Measurements from ENCODE around the gene NFIC.

- TF ChIP-seq JUND (IDR thresholded peaks at IDR 0.05; ENCODE audit: low read depth, low read length) (no peak), NR2C1 (IDR thresholded peaks at IDR 0.05) (no peak), WRNIP1 (IDR thresholded peaks at IDR 0.05; ENCODE audit: borderline replicate concordance, low read depth, low read length) (no peak), EZH2 (IDR thresholded peaks at IDR 0.05; ENCODE audit: borderline replicate concordance, control insufficient read depth, low read depth, low read length) (no peak), STAT1 (conservative IDR thresholded peaks at IDR 0.05) (no peak), ELK1 (IDR thresholded peaks at IDR 0.05; ENCODE audit: low read depth, low read length) (no peak), ZBTB40 (IDR thresholded peaks at IDR 0.05; ENCODE audit: borderline replicate concordance) (no peak), EED (IDR thresholded peaks at IDR 0.05; ENCODE audit: low read depth) (no peak), MXI1 (IDR thresholded peaks at IDR 0.05; ENCODE audit: low read depth, low read length) (no peak), POLR2A (IDR thresholded peaks at IDR 0.05; ENCODE audit: low read depth, low read length) (no peak), E2F4 (IDR thresholded peaks at IDR 0.05; ENCODE audit: low read depth, low read length) (no peak)
These were observed 3.9 kb downstream of the NFIC start for GRCh38 chr19:3370214-3370720.
